ENCODE data around the gene SORBS2. TPM values are rescaled to one million over a fixed set of nuclear protein-coding genes. Genes with fewer than 3 reads are reported as not detected.

The SORBS2 gene
- total RNA-seq, 1 donor, result 1.7 TPM

GRCh38 chr4:185744946-185745345 lies 67.0 kb downstream of the SORBS2 start:
- no peak overlapping the region for H3K4me3 ChIP-seq (ENCODE audit: low read depth, low read length)
- no peak for DNase-seq (ENCODE audit: low read depth)
- TF ChIP-seq, protein P1, sequence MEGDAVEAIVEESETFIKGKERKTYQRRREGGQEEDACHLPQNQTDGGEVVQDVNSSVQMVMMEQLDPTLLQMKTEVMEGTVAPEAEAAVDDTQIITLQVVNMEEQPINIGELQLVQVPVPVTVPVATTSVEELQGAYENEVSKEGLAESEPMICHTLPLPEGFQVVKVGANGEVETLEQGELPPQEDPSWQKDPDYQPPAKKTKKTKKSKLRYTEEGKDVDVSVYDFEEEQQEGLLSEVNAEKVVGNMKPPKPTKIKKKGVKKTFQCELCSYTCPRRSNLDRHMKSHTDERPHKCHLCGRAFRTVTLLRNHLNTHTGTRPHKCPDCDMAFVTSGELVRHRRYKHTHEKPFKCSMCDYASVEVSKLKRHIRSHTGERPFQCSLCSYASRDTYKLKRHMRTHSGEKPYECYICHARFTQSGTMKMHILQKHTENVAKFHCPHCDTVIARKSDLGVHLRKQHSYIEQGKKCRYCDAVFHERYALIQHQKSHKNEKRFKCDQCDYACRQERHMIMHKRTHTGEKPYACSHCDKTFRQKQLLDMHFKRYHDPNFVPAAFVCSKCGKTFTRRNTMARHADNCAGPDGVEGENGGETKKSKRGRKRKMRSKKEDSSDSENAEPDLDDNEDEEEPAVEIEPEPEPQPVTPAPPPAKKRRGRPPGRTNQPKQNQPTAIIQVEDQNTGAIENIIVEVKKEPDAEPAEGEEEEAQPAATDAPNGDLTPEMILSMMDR (IDR thresholded peaks at IDR 0.05; ENCODE audit: insufficient read depth, low read depth, low read length), result no peak

DNA sequence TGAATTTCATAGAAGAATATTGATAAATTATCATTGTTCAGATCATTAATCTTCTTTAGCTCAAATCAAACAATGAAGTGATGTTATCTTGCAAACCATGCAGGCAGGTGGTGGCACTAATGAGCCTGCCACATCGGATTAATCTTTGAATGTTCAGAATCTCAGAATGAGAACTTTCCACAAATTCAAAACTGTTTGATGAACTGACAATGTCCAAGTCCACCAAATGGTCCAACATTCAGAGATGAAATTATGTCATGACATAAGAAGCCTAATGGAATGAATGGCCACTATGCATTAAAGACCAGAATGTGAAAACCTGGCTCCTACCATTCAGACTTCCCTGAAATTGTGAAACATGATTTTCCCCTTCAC lies 67.5 kb downstream of the SORBS2 start:
- TF ChIP-seq, protein P1 (IDR thresholded peaks at IDR 0.05; ENCODE audit: insufficient read depth, low read depth, low read length), result no peak
- no peak for DNase-seq (ENCODE audit: low read depth)
- H3K4me3 ChIP-seq (ENCODE audit: low read depth, low read length), result no peak overlapping the region

GRCh38 chr4:185743722-185744487 lies 68.1 kb downstream of the SORBS2 start:
- TF ChIP-seq, protein P1 (IDR thresholded peaks at IDR 0.05; ENCODE audit: insufficient read depth, low read depth, low read length), result no peak
- H3K4me3 ChIP-seq (ENCODE audit: low read depth, low read length), result no peak overlapping the region
- no peak for DNase-seq (ENCODE audit: low read depth)

DNA sequence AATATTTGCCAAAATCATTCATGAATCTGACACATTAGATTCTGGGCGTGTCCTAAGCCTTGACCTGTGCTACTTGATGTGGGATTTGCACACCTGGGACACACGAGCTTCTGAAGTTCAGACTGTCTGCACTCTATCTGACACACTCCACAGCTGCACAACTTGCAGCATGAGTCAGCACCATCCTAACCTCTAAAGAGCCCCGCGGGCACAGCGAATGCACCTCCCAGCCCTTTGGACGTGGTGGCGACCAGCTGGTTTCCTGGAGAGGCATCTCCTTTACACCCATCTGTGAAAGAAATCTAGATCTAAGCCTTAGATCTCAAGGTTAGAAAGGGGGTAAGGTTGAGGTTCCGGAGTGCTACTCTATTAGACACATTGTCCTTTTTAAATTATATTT lies 69.2 kb downstream of the SORBS2 start:
- peak; percentile 23 for DNase-seq (ENCODE audit: low read depth)
- TF ChIP-seq, protein P1 (IDR thresholded peaks at IDR 0.05; ENCODE audit: insufficient read depth, low read depth, low read length), result no peak
- no peak overlapping the region for H3K4me3 ChIP-seq (ENCODE audit: low read depth, low read length)

DNA sequence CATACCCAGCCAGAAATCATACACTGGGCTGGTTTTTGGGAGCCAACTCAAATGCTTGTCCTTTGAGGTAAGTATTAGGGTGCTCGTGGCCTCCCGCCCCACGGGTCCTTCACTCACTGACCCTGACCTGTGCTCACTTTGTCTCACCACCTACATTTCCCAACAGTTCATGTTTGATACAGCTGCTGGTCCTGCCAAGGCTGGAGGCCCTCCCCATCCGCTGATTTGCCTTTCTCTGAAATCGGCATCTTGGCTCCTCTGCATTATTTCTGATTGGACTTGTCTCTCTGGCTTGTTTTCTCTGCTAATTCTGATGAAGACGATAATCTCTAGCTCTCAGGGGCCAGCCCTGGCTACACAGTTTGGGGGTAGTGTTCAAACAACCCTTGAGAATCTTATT lies 70.2 kb downstream of the SORBS2 start:
- H3K4me3 ChIP-seq (ENCODE audit: low read depth, low read length), result no peak overlapping the region
- TF ChIP-seq, protein P1 (IDR thresholded peaks at IDR 0.05; ENCODE audit: insufficient read depth, low read depth, low read length), result no peak
- no peak for DNase-seq (ENCODE audit: low read depth)

DNA sequence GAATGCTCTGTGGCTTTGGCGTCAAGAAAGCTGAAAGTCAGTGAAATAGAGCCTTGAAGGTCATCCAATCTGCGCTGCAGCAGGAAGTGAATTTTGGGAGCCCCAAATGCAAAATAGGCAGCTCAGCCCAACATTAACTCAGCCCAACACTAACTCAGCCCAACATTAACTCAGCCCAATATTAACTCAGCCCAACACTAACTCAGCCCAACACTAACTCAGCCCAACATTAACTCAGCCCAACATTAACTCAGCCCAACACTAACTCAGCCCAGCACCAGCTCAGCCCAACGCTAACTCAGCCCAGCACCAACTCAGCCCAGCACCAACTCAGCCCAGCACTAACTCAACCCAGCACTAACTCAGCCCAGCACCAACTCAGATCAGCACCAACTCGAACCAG lies 71.5 kb downstream of the SORBS2 start:
- no peak for DNase-seq (ENCODE audit: low read depth)
- H3K4me3 ChIP-seq (ENCODE audit: low read depth, low read length), result no peak overlapping the region
- TF ChIP-seq, protein P1 (IDR thresholded peaks at IDR 0.05; ENCODE audit: insufficient read depth, low read depth, low read length), result no peak

DNA sequence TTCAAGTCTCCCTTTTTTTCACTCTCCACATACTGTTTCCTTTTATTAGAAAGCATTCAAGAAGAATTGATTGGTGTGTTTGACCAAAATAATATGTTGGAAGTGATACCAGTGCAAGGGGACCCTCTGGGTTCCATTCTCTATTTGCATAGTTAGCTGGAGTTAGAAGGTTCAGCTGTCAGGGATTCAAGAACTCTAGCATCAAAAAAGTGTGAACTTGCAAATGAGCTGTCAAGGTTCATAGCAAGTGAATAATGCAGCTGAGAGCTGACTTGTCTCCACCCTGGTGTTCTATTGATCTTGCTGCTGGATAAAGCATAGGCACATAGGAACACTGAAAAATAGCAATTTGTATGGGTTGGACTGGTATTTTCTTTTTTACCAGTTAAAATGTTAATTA lies 73.2 kb downstream of the SORBS2 start:
- H3K4me3 ChIP-seq (ENCODE audit: low read depth, low read length), result no peak overlapping the region
- TF ChIP-seq, protein P1 (IDR thresholded peaks at IDR 0.05; ENCODE audit: insufficient read depth, low read depth, low read length), result no peak
- DNase-seq (ENCODE audit: low read depth), result no peak

Data from fibroblast of villous mesenchyme (primary cell).